GM23338 (cell line): ENCODE measurements around the gene WHAMM. TPM values are rescaled to one million over a fixed set of nuclear protein-coding genes. Genes with fewer than 3 reads are reported as not detected.

ENCODE experiments used
- ATAC-seq: fragments of 200-7000 bp; cut with Tn5 transposase; 3 replicates; pipeline ENCODE4 v1.9.1; 2020
- DNase-seq: peaks from one replicate; pipeline ENCODE4 v3.0.0-alpha.2; 2015; ENCODE audit warnings: low spot score
- H2AFZ ChIP-seq: fragments of 200-600 bp; sonication (generic); 2 replicates; pipeline ENCODE4 v1.8.0; 2016; ENCODE audit warnings: antibody characterized with exemption, mild to moderate bottlenecking, moderate library complexity
- H3F3A ChIP-seq: fragments of 200-600 bp; sonication (generic); replicated peaks from 2 replicates; pipeline ENCODE4 v1.8.0; 2017; ENCODE audit warnings: antibody characterized with exemption, mixed run types, low read depth
- H3K27ac ChIP-seq: fragments of 200-600 bp; sonication (generic); 2 replicates; pipeline ENCODE4 v1.6.1; 2016; ENCODE audit warnings: low read depth
- H3K27me3 ChIP-seq: fragments of 200-600 bp; sonication (generic); 2 replicates; pipeline ENCODE4 v1.8.0; 2016; ENCODE audit warnings: mild to moderate bottlenecking, mixed run types, moderate library complexity; ENCODE audit not compliant: insufficient read depth
- H3K36me3 ChIP-seq: fragments of 200-600 bp; sonication (generic); 2 replicates; pipeline ENCODE4 v1.8.0; 2016; ENCODE audit warnings: mild to moderate bottlenecking; ENCODE audit not compliant: insufficient read depth
- H3K4me1 ChIP-seq: fragments of 200-600 bp; sonication (generic); 2 replicates; pipeline ENCODE4 v1.8.0; 2016; ENCODE audit warnings: mild to moderate bottlenecking, moderate library complexity; ENCODE audit not compliant: insufficient read depth
- H3K4me2 ChIP-seq: fragments of 200-600 bp; sonication (generic); 2 replicates; pipeline ENCODE4 v1.7.1; 2017; ENCODE audit warnings: mixed run types
- H3K4me3 ChIP-seq: fragments of 200-600 bp; sonication (generic); 2 replicates; pipeline ENCODE4 v1.6.1; 2016; ENCODE audit warnings: mixed run types
- H3K79me2 ChIP-seq: fragments of 200-600 bp; sonication (generic); replicated peaks from 2 replicates; pipeline ENCODE4 v1.8.0; 2017; ENCODE audit warnings: mild to moderate bottlenecking; ENCODE audit not compliant: insufficient read depth
- H3K9me2 ChIP-seq: fragments of 200-600 bp; sonication (generic); 2 replicates; pipeline ENCODE4 v1.8.0; 2017; ENCODE audit not compliant: insufficient read depth
- H4K20me1 ChIP-seq: fragments of 200-600 bp; sonication (generic); replicated peaks from 2 replicates; pipeline ENCODE4 v1.8.0; 2017; ENCODE audit warnings: mild to moderate bottlenecking; ENCODE audit not compliant: insufficient read depth
- H3K27ac Mint-ChIP-seq: 2 replicates; pipeline ENCODE4 v1.8.0; 2020; ENCODE audit warnings: inconsistent platforms, mild to moderate bottlenecking, moderate library complexity, mixed read lengths
- H3K27me3 Mint-ChIP-seq: 3 replicates; pipeline ENCODE4 v1.8.0; 2022; ENCODE audit warnings: low read depth, mild to moderate bottlenecking, moderate library complexity, mixed read lengths, inconsistent platforms; ENCODE audit not compliant: insufficient read depth, poor library complexity
- H3K36me3 Mint-ChIP-seq: 3 replicates; pipeline ENCODE4 v1.8.0; 2021; ENCODE audit warnings: low read depth, mild to moderate bottlenecking, inconsistent platforms, moderate library complexity, mixed read lengths
- H3K4me1 Mint-ChIP-seq: 3 replicates; pipeline ENCODE4 v1.8.0; 2020; ENCODE audit warnings: mild to moderate bottlenecking, inconsistent platforms, mixed read lengths
- H3K4me3 Mint-ChIP-seq: 3 replicates; pipeline ENCODE4 v1.8.0; 2021; ENCODE audit warnings: moderate library complexity, mild to moderate bottlenecking, inconsistent platforms, mixed read lengths
- H3K9me3 Mint-ChIP-seq: 3 replicates; pipeline ENCODE4 v1.8.0; 2020; ENCODE audit warnings: moderate library complexity, mild to moderate bottlenecking, inconsistent platforms, mixed read lengths
- CREB1 ChIP-seq: fragments of 250-450 bp; sonication (Bioruptor Pico); IDR thresholded peaks from 2 replicates; pipeline ENCODE4 v1.5.0; 2020; ENCODE audit warnings: low read depth, mild to moderate bottlenecking, moderate library complexity
- ETS1 ChIP-seq: IDR thresholded peaks from 2 replicates; pipeline ENCODE4 v1.6.1; 2016; ENCODE audit warnings: antibody characterized with exemption
- EZH2 ChIP-seq: fragments of 200-600 bp; sonication (generic); IDR thresholded peaks from one replicate; pipeline ENCODE4 v1.8.0; 2017; ENCODE audit warnings: antibody characterized with exemption, mild to moderate bottlenecking, low read depth; ENCODE audit not compliant: unreplicated experiment
- EZH2phosphoT487 ChIP-seq: fragments of 200-600 bp; sonication (generic); IDR thresholded peaks from one replicate; pipeline ENCODE4 v1.8.1; 2018; ENCODE audit warnings: antibody characterized with exemption; ENCODE audit not compliant: unreplicated experiment
- JUNB ChIP-seq: IDR thresholded peaks from one replicate; pipeline ENCODE4 v1.6.1; 2016; ENCODE audit warnings: antibody characterized with exemption; ENCODE audit not compliant: unreplicated experiment
- NANOG ChIP-seq: IDR thresholded peaks from 2 replicates; pipeline ENCODE4 v1.6.1; 2016; ENCODE audit warnings: antibody characterized with exemption, borderline replicate concordance
- POLR2AphosphoS5 ChIP-seq: IDR thresholded peaks from 2 replicates; pipeline ENCODE4 v1.6.1; 2016; ENCODE audit warnings: antibody characterized with exemption, low read depth
- STAT1 ChIP-seq: IDR thresholded peaks from one replicate; pipeline ENCODE4 v1.6.1; 2016; ENCODE audit warnings: antibody characterized with exemption; ENCODE audit not compliant: unreplicated experiment
- ZNF114 ChIP-seq: fragments of 250-450 bp; sonication (Bioruptor Pico); IDR thresholded peaks from 2 replicates; pipeline ENCODE4 v1.5.0; 2020; ENCODE audit warnings: mild to moderate bottlenecking, moderate library complexity
- ZNF331 ChIP-seq: fragments of 250-450 bp; sonication (Bioruptor Pico); IDR thresholded peaks from 2 replicates; pipeline ENCODE4 v1.5.0; 2020; ENCODE audit warnings: low read depth, mild to moderate bottlenecking, moderate library complexity
- polyA plus RNA-seq: library from polyadenylated mRNA; unstranded; fragments of >200 nt; fragmentation: Nextera tagmentation; extraction: Ambion mirVana; gene quantifications from 2 replicates; pipeline ENCODE4 v1.2.1, GENCODE V29; 2016
- total RNA-seq: library from RNA; depleted of rRNA; stranded (reverse); fragments of >200 nt; shearing (Covaris generic); gene quantifications from 2 replicates; pipeline ENCODE4 v1.2.3, GENCODE V29; 2014
- TF ChIP-seq, protein P1 (sequence below): fragments of 250-450 bp; sonication (Bioruptor Pico); IDR thresholded peaks from 2 replicates; pipeline ENCODE4 v1.5.0; 2020; ENCODE audit warnings: mild to moderate bottlenecking, moderate library complexity
- TF ChIP-seq, protein P2 (sequence below), 2 experiments: fragments of 200-600 bp in 1 of 2; sonication (generic) in 1 of 2; conservative IDR thresholded peaks; 2 replicates each; pipeline versions ENCODE4 v1.5.1 to v1.6.1; 2016 to 2017; ENCODE audit warnings: antibody characterized with exemption in 2 of 2, low read depth in 2 of 2, mild to moderate bottlenecking in 2 of 2, moderate library complexity in 1 of 2
- TF ChIP-seq, protein P3 (sequence below): IDR thresholded peaks from one replicate; pipeline ENCODE4 v1.6.1; 2018; ENCODE audit warnings: antibody characterized with exemption; ENCODE audit not compliant: unreplicated experiment

The WHAMM gene
- total and polyA plus RNA-seq, 2 experiments from 2014 or later: 2.2 to 4.1 TPM

GRCh38 chr15:82833362-82833682 lies 23.9 kb downstream of the WHAMM start (continued):
- TF ChIP-seq, protein P1, sequence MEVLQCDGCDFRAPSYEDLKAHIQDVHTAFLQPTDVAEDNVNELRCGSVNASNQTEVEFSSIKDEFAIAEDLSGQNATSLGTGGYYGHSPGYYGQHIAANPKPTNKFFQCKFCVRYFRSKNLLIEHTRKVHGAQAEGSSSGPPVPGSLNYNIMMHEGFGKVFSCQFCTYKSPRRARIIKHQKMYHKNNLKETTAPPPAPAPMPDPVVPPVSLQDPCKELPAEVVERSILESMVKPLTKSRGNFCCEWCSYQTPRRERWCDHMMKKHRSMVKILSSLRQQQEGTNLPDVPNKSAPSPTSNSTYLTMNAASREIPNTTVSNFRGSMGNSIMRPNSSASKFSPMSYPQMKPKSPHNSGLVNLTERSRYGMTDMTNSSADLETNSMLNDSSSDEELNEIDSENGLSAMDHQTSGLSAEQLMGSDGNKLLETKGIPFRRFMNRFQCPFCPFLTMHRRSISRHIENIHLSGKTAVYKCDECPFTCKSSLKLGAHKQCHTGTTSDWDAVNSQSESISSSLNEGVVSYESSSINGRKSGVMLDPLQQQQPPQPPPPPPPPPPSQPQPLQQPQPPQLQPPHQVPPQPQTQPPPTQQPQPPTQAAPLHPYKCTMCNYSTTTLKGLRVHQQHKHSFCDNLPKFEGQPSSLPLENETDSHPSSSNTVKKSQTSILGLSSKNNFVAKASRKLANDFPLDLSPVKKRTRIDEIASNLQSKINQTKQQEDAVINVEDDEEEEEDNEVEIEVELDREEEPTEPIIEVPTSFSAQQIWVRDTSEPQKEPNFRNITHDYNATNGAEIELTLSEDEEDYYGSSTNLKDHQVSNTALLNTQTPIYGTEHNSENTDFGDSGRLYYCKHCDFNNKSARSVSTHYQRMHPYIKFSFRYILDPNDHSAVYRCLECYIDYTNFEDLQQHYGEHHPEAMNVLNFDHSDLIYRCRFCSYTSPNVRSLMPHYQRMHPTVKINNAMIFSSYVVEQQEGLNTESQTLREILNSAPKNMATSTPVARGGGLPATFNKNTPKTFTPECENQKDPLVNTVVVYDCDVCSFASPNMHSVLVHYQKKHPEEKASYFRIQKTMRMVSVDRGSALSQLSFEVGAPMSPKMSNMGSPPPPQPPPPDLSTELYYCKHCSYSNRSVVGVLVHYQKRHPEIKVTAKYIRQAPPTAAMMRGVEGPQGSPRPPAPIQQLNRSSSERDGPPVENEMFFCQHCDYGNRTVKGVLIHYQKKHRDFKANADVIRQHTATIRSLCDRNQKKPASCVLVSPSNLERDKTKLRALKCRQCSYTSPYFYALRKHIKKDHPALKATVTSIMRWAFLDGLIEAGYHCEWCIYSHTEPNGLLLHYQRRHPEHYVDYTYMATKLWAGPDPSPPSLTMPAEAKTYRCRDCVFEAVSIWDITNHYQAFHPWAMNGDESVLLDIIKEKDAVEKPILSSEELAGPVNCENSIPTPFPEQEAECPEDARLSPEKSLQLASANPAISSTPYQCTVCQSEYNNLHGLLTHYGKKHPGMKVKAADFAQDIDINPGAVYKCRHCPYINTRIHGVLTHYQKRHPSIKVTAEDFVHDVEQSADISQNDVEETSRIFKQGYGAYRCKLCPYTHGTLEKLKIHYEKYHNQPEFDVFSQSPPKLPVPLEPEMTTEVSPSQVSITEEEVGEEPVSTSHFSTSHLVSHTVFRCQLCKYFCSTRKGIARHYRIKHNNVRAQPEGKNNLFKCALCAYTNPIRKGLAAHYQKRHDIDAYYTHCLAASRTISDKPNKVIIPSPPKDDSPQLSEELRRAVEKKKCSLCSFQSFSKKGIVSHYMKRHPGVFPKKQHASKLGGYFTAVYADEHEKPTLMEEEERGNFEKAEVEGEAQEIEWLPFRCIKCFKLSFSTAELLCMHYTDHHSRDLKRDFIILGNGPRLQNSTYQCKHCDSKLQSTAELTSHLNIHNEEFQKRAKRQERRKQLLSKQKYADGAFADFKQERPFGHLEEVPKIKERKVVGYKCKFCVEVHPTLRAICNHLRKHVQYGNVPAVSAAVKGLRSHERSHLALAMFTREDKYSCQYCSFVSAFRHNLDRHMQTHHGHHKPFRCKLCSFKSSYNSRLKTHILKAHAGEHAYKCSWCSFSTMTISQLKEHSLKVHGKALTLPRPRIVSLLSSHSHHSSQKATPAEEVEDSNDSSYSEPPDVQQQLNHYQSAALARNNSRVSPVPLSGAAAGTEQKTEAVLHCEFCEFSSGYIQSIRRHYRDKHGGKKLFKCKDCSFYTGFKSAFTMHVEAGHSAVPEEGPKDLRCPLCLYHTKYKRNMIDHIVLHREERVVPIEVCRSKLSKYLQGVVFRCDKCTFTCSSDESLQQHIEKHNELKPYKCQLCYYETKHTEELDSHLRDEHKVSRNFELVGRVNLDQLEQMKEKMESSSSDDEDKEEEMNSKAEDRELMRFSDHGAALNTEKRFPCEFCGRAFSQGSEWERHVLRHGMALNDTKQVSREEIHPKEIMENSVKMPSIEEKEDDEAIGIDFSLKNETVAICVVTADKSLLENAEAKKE (CRISPR knock-in tag): no peak
- TF ChIP-seq CREB1 (CRISPR knock-in tag) (no peak), ZNF331 (CRISPR knock-in tag) (no peak), EZH2 (no peak), ZNF114 (CRISPR knock-in tag) (no peak)

DNA sequence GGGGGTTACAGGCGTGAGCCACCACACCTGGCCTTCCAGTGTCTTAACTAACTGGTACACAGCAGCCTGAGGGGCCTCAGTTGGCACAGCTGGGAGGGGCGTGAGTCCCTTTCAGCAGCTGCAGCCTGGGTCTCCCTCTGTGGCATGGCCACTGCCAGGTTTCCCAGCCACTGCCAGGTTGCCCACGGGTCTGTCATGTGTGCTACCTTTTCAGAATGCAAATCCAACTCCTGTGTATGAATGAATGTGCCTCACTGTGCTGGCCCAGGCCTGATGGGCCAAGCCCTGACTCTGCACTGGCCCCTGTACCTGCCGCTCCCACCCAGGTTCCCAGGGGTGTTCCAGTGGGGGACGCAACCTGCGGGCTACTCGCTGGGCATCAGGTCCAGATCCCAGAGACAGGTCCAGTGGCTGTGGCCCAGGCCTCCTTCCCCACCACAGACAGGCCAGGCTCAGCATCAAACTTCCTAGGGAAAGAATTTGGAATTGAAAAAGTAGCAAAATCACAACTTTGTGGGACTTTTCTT lies 26.0 kb downstream of the WHAMM start:
- Mint-ChIP-seq H3K27me3 (no peaks in the 10 kb centered on the region), H3K36me3 (peaks cover 29% of the 10 kb centered on the region), H3K27ac (no peak overlapping the region)
- TF ChIP-seq EZH2phosphoT487 (no peak), ETS1 (no peak), NANOG (no peak), ZNF331 (CRISPR knock-in tag) (no peak), STAT1 (no peak), JUNB (no peak), ZNF114 (CRISPR knock-in tag) (no peak), POLR2AphosphoS5 (no peak)
- TF ChIP-seq, protein P2, sequence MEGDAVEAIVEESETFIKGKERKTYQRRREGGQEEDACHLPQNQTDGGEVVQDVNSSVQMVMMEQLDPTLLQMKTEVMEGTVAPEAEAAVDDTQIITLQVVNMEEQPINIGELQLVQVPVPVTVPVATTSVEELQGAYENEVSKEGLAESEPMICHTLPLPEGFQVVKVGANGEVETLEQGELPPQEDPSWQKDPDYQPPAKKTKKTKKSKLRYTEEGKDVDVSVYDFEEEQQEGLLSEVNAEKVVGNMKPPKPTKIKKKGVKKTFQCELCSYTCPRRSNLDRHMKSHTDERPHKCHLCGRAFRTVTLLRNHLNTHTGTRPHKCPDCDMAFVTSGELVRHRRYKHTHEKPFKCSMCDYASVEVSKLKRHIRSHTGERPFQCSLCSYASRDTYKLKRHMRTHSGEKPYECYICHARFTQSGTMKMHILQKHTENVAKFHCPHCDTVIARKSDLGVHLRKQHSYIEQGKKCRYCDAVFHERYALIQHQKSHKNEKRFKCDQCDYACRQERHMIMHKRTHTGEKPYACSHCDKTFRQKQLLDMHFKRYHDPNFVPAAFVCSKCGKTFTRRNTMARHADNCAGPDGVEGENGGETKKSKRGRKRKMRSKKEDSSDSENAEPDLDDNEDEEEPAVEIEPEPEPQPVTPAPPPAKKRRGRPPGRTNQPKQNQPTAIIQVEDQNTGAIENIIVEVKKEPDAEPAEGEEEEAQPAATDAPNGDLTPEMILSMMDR (conservative IDR thresholded peaks at IDR 0.05; ENCODE audit: low read depth in 2 of 2): no peak
- TF ChIP-seq, protein P3, sequence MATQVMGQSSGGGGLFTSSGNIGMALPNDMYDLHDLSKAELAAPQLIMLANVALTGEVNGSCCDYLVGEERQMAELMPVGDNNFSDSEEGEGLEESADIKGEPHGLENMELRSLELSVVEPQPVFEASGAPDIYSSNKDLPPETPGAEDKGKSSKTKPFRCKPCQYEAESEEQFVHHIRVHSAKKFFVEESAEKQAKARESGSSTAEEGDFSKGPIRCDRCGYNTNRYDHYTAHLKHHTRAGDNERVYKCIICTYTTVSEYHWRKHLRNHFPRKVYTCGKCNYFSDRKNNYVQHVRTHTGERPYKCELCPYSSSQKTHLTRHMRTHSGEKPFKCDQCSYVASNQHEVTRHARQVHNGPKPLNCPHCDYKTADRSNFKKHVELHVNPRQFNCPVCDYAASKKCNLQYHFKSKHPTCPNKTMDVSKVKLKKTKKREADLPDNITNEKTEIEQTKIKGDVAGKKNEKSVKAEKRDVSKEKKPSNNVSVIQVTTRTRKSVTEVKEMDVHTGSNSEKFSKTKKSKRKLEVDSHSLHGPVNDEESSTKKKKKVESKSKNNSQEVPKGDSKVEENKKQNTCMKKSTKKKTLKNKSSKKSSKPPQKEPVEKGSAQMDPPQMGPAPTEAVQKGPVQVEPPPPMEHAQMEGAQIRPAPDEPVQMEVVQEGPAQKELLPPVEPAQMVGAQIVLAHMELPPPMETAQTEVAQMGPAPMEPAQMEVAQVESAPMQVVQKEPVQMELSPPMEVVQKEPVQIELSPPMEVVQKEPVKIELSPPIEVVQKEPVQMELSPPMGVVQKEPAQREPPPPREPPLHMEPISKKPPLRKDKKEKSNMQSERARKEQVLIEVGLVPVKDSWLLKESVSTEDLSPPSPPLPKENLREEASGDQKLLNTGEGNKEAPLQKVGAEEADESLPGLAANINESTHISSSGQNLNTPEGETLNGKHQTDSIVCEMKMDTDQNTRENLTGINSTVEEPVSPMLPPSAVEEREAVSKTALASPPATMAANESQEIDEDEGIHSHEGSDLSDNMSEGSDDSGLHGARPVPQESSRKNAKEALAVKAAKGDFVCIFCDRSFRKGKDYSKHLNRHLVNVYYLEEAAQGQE: no peak

More for the DNA sequence above, 26.0 kb downstream of the WHAMM start:
- Histone ChIP-seq H3K27ac (no peak overlapping the region), H4K20me1 (no peaks in the 10 kb centered on the region), H3K79me2 (no peaks in the 10 kb centered on the region), H2AFZ (no peak overlapping the region), H3K4me2 (no peak overlapping the region), H3F3A (no peaks in the 10 kb centered on the region), H3K9me2 (no peaks in the 10 kb centered on the region), H3K4me3 (no peak overlapping the region), H3K27me3 (no peaks in the 10 kb centered on the region), H3K4me1 (no peaks in the 10 kb centered on the region), H3K36me3 (peaks cover 5% of the 10 kb centered on the region; the same call in 1 of the 2 replicates)
- ATAC-seq: no peak
- Mint-ChIP-seq H3K4me1 (no peaks in the 10 kb centered on the region; the same call in 2 of the 3 replicates), H3K4me3 (no peak overlapping the region), H3K9me3 (no peaks in the 10 kb centered on the region)
- DNase-seq: no peak
